Measurements from ENCODE around the gene TSSK6.

Gene TSSK6

DNA sequence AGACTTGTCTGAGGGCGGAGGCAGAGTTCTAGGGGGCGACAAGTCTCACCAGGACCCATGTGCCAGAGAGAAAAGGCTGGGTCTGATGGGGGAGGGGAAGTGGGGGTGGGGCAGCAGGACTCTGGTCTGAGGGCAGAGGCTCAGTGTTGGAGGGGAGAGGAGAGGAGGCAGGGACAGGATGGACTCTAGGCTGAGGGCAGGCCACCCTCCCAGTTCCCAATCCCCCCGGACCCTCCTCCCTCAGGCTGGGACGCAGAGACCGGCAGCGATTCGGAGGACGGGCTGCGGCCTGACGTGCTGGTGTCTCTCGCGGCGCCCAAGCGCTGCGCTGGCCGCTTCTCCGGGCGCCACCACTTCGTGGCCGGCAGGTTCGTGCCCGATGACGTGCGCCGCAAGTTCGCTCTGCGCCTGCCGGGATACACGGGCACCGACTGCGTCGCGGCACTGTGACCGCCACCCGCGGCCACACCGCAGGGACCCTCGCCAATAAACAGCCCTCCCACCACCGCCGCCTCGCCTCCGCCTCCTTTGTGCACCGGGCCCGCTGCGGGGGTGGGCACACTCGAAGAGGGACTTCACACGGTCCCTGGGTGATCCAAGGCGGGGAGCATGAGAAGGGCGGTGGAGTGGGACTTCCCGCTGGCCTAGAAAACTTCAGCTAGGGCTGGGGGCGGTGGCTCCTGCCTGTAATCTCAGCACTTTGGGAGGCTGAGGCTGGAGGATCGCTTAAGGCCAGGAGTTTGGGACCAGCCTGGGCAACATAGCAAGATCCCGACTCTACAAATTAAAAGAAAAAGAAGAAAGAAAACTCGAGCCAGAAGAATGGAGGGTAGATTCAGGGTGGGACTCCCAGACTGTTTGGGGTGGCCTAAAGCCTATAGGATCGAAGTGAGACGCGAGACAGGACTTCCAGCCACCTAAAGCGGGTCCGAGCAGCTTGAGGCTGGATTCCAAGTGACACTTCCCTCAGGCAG is 22.0 kb upstream of the TSSK6 start:
- Histone ChIP-seq H3K4me1 (ENCODE audit: control insufficient read depth, insufficient read depth, low read length, unreplicated experiment) (peaks cover 4% of the 10 kb centered on the region), H2AFZ (ENCODE audit: low read length, unreplicated experiment) (no peak overlapping the region), H3K36me3 (ENCODE audit: insufficient read depth, low read length) (no peaks in the 10 kb centered on the region), H3K27ac (ENCODE audit: low read depth, low read length) (no peak overlapping the region), H3K27me3 (ENCODE audit: insufficient read depth, low read length) (no peaks in the 10 kb centered on the region), H3K79me2 (ENCODE audit: control insufficient read depth, insufficient read depth, low read length, unreplicated experiment) (no peaks in the 10 kb centered on the region), H3K4me3 (ENCODE audit: low read depth, low read length) (no peak overlapping the region)

DNA sequence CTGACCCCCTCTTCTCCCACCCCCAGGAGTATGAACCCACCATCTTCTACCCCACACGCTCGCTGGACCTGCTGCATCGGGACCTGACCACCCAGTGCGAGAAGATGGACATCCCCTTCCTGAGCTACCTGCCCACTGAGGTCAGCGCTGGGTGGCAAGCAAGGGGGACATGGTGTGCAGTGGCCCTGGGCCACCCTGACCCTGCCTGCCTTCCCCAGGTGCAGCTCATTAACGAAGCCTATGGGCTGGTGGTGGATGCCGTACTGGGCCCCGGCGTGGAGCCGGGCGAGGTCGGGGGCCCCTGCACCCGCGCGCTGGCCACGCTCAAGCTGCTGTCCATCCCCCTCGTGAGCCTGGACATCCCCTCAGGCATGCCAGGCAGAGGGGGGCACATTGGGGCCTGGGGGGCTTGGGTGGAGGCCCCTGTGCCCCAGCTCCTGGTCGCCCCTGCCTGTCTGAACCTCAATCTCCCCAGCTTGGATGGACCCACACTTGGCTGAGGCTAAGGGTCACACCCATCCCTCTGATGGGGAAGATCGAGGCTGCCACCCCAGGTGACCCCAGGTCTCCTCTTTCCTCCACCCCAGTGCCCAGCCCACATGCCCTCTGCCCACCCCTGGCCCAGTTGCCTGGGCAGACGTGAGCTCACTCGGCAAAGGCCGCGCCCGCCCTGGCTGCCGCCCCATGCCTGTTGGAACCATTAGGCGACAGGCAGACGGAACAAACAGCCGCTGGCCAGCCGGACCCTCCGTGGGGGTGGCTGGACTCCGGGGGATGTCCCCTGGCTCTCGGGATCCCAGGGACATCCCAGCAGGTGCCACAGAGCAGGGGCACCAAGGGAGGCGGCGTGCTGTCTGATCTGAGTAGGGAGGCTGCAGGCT is 20.2 kb upstream of the TSSK6 start:
- no peak overlapping the region for H3K4me3 ChIP-seq (ENCODE audit: low read depth, low read length)
- H3K79me2 ChIP-seq (ENCODE audit: control insufficient read depth, insufficient read depth, low read length, unreplicated experiment) = no peaks in the 10 kb centered on the region
- no peaks in the 10 kb centered on the region for H3K36me3 ChIP-seq (ENCODE audit: insufficient read depth, low read length)

DNA sequence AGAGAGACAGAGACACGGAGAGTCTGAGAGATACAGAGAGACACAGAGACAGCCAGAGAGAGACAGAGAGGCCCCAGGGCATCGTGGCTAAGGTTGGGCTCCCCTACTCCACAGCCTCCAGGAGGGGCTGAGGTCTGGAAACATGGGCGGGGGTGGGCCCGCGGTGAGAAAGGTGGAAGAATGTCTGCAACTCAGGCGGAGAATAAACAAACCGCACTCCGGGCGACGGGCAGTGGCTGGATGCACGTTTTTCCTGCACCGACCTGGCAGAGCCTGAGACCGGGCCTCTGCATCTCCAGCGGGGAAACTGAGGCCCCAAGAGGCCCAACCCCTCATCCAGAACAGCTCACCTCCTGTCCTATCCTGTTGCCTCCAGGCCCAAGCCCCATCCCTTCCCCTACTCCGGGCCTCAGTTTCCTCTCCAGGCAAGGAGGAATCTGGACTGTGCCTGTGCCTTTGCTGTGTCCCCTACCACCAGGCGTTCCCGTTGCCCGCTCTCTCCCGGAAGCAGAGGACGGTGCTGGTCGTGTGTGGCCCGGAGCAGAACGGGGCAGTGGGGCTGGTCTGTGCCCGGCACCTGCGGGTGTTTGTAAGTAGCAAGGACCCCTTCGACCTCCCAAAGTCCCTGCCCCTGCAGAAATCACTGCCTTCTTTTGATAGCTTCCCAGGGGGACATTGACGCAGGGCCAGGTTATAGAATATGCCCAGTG is 19.4 kb upstream of the TSSK6 start:
- Histone ChIP-seq H3K27ac (ENCODE audit: low read depth, low read length) (no peak overlapping the region), H2AFZ (ENCODE audit: low read length, unreplicated experiment) (no peak overlapping the region), H3K79me2 (ENCODE audit: control insufficient read depth, insufficient read depth, low read length, unreplicated experiment) (no peaks in the 10 kb centered on the region), H3K4me1 (ENCODE audit: control insufficient read depth, insufficient read depth, low read length, unreplicated experiment) (peaks cover 11% of the 10 kb centered on the region), H3K4me3 (ENCODE audit: low read depth, low read length) (no peak overlapping the region), H3K36me3 (ENCODE audit: insufficient read depth, low read length) (no peaks in the 10 kb centered on the region), H3K27me3 (ENCODE audit: insufficient read depth, low read length) (no peaks in the 10 kb centered on the region)

More for the DNA sequence above, 20.2 kb upstream of the TSSK6 start:
- no peak overlapping the region for H3K27ac ChIP-seq (ENCODE audit: low read depth, low read length)
- H3K4me1 ChIP-seq (ENCODE audit: control insufficient read depth, insufficient read depth, low read length, unreplicated experiment) = peaks cover 6% of the 10 kb centered on the region
- H3K27me3 ChIP-seq (ENCODE audit: insufficient read depth, low read length) = no peaks in the 10 kb centered on the region
- no peak overlapping the region for H2AFZ ChIP-seq (ENCODE audit: low read length, unreplicated experiment)

DNA sequence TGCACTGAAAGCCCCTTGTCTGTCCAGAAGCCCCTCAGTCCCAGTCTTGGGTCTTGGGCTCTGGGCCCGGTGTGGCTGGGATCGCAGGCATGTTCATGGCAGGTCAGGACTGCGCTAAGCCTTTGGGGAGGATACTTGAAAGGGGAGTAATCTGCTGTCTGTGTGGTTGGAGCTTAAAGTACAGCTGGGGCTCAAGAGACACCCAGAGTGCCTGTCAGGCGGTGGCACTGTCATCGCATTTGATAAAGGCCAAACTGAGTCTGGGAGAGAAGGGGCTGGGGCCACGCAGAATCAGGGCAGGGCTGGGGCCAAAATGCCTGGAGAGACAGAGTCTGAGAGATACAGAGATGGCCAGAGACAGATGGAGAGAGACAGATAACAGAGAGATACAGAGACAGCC is 18.5 kb upstream of the TSSK6 start:
- Histone ChIP-seq H3K4me1 (ENCODE audit: control insufficient read depth, insufficient read depth, low read length, unreplicated experiment) (peaks cover 11% of the 10 kb centered on the region), H3K79me2 (ENCODE audit: control insufficient read depth, insufficient read depth, low read length, unreplicated experiment) (no peaks in the 10 kb centered on the region), H3K36me3 (ENCODE audit: insufficient read depth, low read length) (no peaks in the 10 kb centered on the region), H2AFZ (ENCODE audit: low read length, unreplicated experiment) (no peak overlapping the region), H3K4me3 (ENCODE audit: low read depth, low read length) (no peak overlapping the region), H3K27ac (ENCODE audit: low read depth, low read length) (no peak overlapping the region), H3K27me3 (ENCODE audit: insufficient read depth, low read length) (no peaks in the 10 kb centered on the region)

DNA sequence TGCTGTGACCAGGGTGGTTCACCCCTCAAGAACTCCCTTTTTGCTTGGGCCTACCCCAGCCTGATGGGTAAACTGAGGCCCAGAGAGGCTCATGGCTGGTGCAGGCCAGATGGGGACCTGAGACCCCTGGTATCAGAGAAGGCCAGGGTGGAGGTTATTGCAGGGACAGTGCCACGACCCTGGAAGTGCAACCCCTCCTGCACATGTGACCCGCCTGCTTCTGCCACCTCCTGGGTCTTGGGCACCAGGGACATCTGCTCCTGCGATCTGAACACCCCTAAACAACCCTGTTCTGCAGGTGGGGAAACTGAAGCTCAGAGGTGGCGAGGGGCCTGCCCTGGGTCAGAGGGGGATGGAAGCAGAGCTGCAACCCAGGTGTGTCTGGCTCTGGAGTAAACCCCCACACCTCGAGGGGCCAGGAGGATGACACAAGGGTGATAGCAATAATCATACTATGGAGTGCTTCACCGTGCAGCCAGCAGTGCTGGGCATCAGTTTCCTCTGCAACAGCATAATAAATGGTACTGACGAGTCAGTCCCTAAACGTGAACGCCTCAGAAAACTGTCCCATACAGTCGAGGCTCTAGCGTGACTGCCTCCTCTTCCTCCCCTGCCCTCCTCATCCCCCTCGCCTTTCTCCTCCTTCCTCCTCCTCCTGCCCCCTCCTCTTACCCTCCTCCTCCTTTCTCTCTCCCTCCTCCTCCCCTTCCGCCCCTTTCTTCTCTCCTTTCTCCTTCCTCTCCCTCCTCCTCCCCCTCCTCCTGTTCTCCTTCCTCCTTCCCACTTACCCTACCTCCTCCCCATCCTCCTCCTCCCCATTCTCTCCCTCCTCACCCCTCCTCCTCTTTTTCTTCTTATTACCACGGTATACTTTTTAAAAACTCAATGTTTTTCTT is 17.7 kb upstream of the TSSK6 start:
- no peak overlapping the region for H3K4me3 ChIP-seq (ENCODE audit: low read depth, low read length)

DNA sequence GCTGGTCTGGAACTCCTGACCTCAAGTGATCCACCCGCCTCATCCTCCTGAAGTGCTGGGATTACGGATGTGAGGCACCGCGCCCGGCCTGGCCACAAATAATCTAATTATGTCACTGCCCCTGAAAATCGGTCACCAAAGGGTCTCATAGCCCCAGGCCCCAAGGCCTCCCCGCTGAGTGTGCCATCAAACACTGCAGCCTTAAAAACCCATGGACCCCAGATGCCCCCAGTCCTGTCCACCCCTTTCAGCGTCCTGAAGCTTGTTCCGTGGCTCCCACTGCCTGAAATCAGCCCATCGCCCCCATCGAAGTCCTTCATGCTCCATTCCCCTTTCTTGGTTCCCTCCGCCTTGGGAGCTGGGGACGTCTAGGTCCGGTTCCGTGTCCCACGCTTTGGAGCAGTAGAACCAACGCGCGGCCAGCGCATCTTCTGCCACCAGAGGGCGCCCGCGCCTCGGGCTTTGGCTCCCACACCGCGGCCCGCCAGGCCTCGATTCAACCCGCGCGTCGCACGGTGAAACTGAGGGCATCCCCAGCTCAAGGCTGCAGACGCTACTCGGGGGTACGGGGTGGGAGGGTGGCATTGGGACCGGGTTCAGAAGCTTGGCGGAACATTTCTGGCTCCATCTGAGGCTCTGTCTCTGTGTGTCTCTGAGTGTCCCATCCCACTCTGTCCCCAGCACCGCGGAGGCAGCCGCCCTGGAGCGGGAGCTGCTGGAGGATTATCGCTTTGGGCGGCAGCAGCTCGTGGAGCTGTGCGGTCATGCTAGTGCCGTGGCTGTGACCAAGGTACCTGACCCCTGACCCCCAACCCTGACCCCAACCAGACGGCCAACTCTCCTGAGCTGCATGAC is 16.8 kb upstream of the TSSK6 start:
- H2AFZ ChIP-seq (ENCODE audit: low read length, unreplicated experiment) = no peak overlapping the region
- no peaks in the 10 kb centered on the region for H3K36me3 ChIP-seq (ENCODE audit: insufficient read depth, low read length)
- no peaks in the 10 kb centered on the region for H3K79me2 ChIP-seq (ENCODE audit: control insufficient read depth, insufficient read depth, low read length, unreplicated experiment)
- H3K4me1 ChIP-seq (ENCODE audit: control insufficient read depth, insufficient read depth, low read length, unreplicated experiment) = peaks cover 7% of the 10 kb centered on the region
- no peak overlapping the region for H3K4me3 ChIP-seq (ENCODE audit: low read depth, low read length)
- H3K27me3 ChIP-seq (ENCODE audit: insufficient read depth, low read length) = no peaks in the 10 kb centered on the region
- no peak overlapping the region for H3K27ac ChIP-seq (ENCODE audit: low read depth, low read length)

More for the DNA sequence above, 17.7 kb upstream of the TSSK6 start:
- H3K79me2 ChIP-seq (ENCODE audit: control insufficient read depth, insufficient read depth, low read length, unreplicated experiment) = no peaks in the 10 kb centered on the region
- H3K36me3 ChIP-seq (ENCODE audit: insufficient read depth, low read length) = no peaks in the 10 kb centered on the region
- no peaks in the 10 kb centered on the region for H3K27me3 ChIP-seq (ENCODE audit: insufficient read depth, low read length)
- no peak overlapping the region for H2AFZ ChIP-seq (ENCODE audit: low read length, unreplicated experiment)
- no peak overlapping the region for H3K27ac ChIP-seq (ENCODE audit: low read depth, low read length)
- peaks cover 7% of the 10 kb centered on the region for H3K4me1 ChIP-seq (ENCODE audit: control insufficient read depth, insufficient read depth, low read length, unreplicated experiment)

DNA sequence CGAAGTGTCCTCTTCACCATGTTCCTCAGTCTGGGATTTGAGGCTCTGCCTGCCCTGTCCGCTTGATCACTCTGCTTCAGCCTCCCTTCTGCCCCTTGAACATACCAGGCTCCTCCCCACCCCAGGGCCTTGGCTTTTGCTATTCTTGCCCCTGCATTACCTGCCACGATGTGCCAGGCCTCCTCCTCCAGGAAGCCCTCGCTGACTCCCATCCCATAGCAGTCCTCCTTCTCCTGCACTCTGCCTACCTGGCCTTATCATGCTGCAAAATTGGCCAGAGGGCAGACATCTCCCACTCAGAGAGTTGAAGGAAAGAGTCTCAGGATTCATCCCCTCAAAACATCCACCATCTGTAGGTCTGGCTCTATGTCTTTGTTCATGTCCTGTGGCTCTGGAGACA is 15.5 kb upstream of the TSSK6 start:
- Histone ChIP-seq H3K79me2 (ENCODE audit: control insufficient read depth, insufficient read depth, low read length, unreplicated experiment) (no peaks in the 10 kb centered on the region), H2AFZ (ENCODE audit: low read length, unreplicated experiment) (no peak overlapping the region), H3K4me3 (ENCODE audit: low read depth, low read length) (no peak overlapping the region), H3K27me3 (ENCODE audit: insufficient read depth, low read length) (no peaks in the 10 kb centered on the region), H3K4me1 (ENCODE audit: control insufficient read depth, insufficient read depth, low read length, unreplicated experiment) (peaks cover 7% of the 10 kb centered on the region), H3K27ac (ENCODE audit: low read depth, low read length) (no peak overlapping the region), H3K36me3 (ENCODE audit: insufficient read depth, low read length) (no peaks in the 10 kb centered on the region)

DNA sequence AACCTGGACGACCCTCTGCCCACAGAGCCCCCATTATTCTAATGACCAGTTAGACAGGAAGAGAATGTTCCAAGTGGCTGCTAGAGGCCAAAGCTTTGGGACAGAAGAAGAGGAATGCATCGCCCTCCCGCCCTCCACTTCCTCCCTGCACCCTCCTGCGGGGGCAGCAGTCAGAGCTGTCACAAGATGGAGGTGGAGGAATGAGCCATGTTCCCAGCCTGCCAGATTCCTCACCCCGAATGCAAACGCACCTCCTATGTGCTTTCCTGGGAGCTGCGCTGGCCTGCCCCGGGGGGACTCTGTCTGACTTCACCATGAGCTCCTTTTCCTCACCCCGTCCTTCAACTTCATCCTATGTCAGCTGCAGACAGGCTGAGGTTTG is 15.1 kb upstream of the TSSK6 start:
- no peak overlapping the region for H3K27ac ChIP-seq (ENCODE audit: low read depth, low read length)
- no peaks in the 10 kb centered on the region for H3K36me3 ChIP-seq (ENCODE audit: insufficient read depth, low read length)
- peaks cover 7% of the 10 kb centered on the region for H3K4me1 ChIP-seq (ENCODE audit: control insufficient read depth, insufficient read depth, low read length, unreplicated experiment)
- H3K27me3 ChIP-seq (ENCODE audit: insufficient read depth, low read length) = no peaks in the 10 kb centered on the region
- H3K79me2 ChIP-seq (ENCODE audit: control insufficient read depth, insufficient read depth, low read length, unreplicated experiment) = no peaks in the 10 kb centered on the region
- H3K4me3 ChIP-seq (ENCODE audit: low read depth, low read length) = no peak overlapping the region
- H2AFZ ChIP-seq (ENCODE audit: low read length, unreplicated experiment) = no peak overlapping the region

DNA sequence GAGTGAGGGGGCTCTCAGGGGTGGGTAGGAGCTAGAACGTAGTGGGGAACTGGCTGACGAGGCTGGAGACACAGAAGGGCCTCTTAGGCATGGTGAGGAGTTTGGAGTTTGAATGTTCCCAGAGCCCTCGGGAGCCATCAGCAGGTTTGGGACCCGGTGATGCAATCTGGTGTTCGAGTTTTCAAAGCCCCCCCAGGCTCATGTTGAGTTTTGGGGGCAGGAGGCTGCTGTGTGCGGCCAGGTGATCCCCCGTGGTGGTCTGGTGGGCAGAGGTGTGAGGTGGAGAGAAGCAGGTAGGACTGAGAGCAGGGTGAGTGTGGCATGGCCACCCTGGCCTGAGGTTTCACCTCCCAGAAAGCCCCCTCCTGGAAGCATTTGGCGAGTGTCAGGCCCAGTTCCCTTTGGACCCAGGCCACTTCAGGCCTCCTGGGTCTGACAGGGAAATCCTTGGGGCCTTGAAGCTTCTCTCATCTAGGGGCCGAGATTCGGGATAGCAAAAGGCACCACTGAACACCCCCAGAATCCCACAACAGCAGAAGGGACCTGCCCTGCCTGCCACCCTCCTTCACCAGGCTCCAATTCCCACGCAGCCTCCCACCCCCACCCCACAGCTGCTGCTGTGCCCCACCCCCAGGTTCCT is 14.6 kb upstream of the TSSK6 start:
- no peak overlapping the region for H2AFZ ChIP-seq (ENCODE audit: low read length, unreplicated experiment)
- H3K4me3 ChIP-seq (ENCODE audit: low read depth, low read length) = no peak overlapping the region
- no peaks in the 10 kb centered on the region for H3K36me3 ChIP-seq (ENCODE audit: insufficient read depth, low read length)
- no peaks in the 10 kb centered on the region for H3K79me2 ChIP-seq (ENCODE audit: control insufficient read depth, insufficient read depth, low read length, unreplicated experiment)
- peaks cover 7% of the 10 kb centered on the region for H3K4me1 ChIP-seq (ENCODE audit: control insufficient read depth, insufficient read depth, low read length, unreplicated experiment)
- H3K27me3 ChIP-seq (ENCODE audit: insufficient read depth, low read length) = no peaks in the 10 kb centered on the region
- H3K27ac ChIP-seq (ENCODE audit: low read depth, low read length) = no peak overlapping the region

All from ACC112 (cell line).